ENCODE results near the gene GALNT1.

Gene GALNT1

DNA sequence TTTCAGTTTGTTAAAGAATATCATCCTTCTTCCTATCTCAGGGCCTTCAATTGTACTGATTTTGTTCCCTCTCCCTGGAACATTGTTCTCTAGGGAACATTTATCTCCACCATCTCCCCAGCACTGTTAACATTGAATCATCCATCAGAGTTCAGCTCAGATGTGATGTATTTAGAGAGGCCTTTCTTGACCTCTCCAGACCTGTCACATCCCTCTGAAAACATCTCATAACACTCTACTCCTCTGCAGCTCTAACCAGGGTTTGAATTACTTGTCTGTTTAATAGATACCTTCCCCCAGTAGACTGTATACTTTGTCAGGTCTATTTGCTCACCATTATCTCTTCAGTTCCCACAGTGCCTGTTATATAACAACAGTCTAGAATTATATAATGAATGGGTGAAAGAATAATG is 98.6 kb downstream of the GALNT1 start:
- no peak for DNase-seq (ENCODE audit: low spot score)

DNA sequence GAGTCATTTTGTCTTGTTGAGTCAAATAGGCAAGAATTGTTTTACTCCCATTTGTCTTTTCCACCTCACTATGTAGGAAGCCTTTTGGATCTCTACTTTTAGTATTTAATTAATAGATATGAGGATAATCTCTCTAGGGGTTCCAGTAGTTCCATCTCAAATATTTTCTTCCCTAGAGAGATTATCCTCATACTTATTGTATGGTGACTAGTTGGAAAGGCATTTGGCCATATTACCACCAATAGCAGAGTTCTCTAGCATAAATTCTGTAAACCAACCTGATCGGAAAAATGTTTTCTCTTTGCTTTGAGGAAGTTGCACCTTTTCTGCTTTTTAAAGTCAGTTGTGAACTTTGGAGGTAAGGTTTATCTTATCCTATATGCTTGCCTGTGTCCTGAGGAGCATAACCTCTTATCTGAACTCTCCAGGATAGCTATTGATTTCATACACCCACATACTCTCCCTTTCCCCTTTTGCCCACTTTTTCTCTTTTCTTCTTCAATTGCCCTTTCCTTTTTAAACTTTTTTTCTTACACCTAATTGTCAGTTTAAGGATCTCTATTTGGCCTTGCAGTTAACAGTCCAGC is 100.8 kb downstream of the GALNT1 start:
- DNase-seq (ENCODE audit: low spot score) = no peak

GRCh38 chr18:35683021-35683420 is 101.5 kb downstream of the GALNT1 start:
- no peak for DNase-seq (ENCODE audit: low spot score)

DNA sequence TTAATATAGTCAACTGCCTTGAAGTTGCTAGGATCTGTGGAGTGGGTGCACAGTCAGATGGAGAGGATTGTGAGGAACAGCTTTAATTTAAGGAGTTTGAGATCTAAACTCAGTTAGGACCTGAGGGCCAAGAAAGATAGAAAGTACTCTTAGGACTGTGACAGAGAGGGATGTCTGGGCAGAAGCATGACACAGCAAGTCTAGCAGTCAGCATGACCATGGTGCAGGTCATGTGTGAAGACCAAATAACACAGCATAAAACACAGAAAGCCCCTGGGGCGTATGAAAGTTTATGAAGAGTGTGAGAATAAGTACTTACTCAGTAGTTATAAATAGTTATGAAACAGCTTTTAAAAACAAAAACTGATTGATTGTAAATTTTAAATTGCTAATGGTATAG is 107.2 kb downstream of the GALNT1 start:
- no peak for DNase-seq (ENCODE audit: low spot score)

DNA sequence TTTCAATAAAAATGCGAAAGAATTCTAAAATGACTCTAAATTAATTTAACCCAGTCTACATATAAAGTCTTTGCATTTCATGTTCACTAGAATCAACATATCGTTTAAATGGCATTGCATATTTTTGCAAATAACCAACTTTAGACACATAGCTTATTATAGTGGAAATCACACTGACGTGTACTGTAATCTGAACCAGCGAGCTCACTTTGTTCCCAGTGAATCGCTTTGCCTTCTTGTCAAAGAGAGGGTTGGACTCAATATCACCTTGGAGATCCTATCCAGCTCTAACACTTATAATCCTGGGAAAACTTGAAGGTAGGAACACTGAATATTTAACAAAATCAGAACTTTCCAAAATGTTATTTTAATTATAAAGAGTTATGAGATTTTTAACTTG is 108.2 kb downstream of the GALNT1 start:
- DNase-seq (ENCODE audit: low spot score) = no peak

DNA sequence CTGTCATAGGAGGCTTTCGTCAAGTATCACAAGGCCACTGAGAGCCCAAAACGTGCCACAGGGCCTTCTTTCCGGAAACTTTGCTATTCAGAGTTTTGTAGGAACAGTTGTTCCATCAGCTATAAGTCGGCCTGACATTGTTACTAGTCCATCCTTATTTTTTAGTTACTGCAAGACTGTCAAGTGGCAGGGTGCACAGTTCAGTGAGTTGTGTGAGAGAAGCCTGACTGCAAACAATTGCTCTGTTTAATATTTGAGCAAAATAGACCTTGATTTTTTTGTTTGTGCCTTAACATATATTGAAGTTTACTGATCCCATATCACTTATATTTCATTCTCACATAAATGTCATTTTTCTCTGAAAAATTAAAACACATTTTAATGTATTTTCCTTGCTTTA is 110.1 kb downstream of the GALNT1 start:
- DNase-seq (ENCODE audit: low spot score) = no peak

- DNase-seq (ENCODE audit: low spot score) = no peak
Observed at GRCh38 chr18:35692866-35693265, 111.3 kb downstream of the GALNT1 start.

GRCh38 chr18:35693829-35694228 is 112.3 kb downstream of the GALNT1 start:
- no peak for DNase-seq (ENCODE audit: low spot score)

GRCh38 chr18:35694808-35695207 is 113.3 kb downstream of the GALNT1 start:
- DNase-seq (ENCODE audit: low spot score) = no peak

GRCh38 chr18:35695384-35695783 is 113.8 kb downstream of the GALNT1 start:
- DNase-seq (ENCODE audit: low spot score) = no peak

GRCh38 chr18:35695803-35696202 is 114.3 kb downstream of the GALNT1 start:
- DNase-seq (ENCODE audit: low spot score) = no peak

GRCh38 chr18:35696307-35696706 is 114.8 kb downstream of the GALNT1 start:
- no peak for DNase-seq (ENCODE audit: low spot score)

DNA sequence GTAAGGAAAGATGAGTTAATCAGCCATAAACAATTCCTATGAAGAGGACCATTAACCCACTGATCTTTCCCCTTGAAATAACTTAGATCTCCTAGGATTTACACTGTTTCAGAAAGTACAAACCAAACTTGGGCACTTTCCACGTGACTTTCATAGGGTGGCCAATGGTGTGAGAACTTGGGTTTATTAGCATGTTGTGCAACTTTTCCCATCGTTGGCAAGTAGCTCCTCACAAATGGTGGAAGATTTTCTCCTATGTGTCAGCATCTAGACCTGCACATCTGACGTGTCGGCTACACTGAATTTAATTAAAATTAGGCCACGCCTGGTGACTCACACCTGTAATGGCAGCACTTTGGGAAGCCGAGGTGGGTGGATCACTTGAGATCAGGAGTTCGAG is 116.3 kb downstream of the GALNT1 start:
- no peak for DNase-seq (ENCODE audit: low spot score)

GRCh38 chr18:35703043-35703688 is 121.6 kb downstream of the GALNT1 start:
- DNase-seq (ENCODE audit: low spot score) = no peak

- no peak for DNase-seq (ENCODE audit: low spot score)
Observed at GRCh38 chr18:35705988-35706387, 124.4 kb downstream of the GALNT1 start.

GRCh38 chr18:35707247-35707646 is 125.7 kb downstream of the GALNT1 start:
- no peak for DNase-seq (ENCODE audit: low spot score)

- DNase-seq (ENCODE audit: low spot score) = no peak
Observed at GRCh38 chr18:35707674-35708073, 126.1 kb downstream of the GALNT1 start.

DNA sequence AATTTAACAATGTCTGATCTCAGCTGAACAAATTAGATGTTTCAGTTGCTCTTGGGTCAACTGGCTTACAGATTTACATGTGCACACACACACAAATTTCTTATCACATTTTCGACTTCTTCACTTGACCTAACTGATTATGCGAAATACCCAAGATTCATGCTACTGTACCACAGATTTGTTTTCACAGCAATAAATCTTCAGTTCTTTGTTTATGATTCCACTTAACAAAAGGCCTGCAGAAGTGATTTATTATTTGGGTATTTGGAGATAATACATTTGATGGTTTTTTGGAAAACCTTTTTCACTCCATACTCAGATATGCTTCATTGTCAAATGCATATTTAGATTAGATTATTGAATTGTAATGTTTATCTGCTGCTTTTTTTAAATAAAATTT is 129.0 kb downstream of the GALNT1 start:
- no peak for DNase-seq (ENCODE audit: low spot score)

- DNase-seq (ENCODE audit: low spot score) = no peak
Observed at GRCh38 chr18:35711227-35711626, 129.7 kb downstream of the GALNT1 start.

DNA sequence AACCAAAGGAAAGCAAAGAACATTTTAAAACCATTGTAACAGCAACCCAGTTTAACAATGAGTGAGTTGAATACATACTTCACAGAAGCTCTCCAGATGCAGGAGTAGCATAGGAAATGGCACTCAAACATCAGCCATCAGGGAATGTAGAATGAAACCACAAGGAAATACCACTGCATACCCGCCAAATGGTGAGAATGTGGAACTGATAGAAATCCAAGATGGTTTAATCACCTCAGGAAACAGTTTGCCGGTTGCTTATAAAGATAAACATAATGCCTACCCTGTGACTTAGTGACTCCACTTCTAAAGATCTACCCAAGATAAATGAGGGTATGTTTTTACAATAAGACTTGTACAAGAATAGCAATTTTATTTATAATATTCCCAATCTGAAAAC is 132.0 kb downstream of the GALNT1 start:
- DNase-seq (ENCODE audit: low spot score) = no peak

- no peak for DNase-seq (ENCODE audit: low spot score)
Observed at GRCh38 chr18:35714539-35714938, 133.0 kb downstream of the GALNT1 start.

DNA sequence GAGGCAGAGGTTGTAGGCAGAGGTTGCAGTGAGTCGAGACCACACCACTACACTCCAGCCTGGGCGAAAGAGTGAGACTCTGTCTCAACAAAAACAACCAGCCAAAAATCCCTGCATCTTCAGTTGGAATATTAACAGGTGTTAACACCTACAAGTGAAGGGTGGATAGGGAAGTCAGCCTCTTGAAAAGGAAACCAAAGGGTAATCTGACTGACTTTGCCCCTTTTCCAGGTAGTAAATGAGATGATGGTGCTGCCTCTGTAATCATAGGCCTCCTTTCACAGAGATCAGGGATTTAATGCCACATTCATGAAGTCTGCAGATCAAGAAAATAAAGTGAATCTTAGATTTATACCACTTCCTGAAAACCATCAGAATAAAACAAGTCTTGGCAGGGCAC is 133.6 kb downstream of the GALNT1 start:
- no peak for DNase-seq (ENCODE audit: low spot score)

DNA sequence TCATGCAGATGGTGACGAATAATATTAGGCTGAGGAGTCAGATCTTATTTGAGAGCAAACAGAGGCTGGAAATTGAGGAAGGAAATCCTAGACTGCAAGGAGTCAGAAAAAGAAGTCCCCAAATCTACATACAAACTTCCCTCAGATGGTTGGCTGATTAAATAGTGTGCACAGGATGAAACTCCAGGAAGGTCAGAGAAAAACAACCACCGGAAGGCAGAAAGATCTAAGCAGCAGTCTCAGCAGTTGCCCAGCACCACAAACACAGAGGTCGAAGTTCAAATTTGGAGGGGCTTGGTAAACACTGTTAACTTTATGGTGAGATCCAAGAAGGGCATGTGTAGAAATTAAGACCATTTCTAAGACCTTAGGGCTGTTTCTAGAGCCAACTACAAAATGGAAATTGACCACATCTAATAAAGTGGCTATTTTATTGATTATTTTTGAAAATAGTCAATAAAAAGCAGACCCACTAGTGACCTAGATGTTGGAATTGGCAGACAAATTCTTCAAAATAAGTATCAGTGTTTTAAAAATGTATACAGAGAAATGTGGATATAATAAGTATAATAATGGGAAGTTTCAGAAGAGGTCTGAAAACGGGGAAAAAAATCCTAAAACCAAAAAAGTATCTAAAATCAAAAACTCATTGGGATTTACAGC is 134.8 kb downstream of the GALNT1 start:
- DNase-seq (ENCODE audit: low spot score) = no peak

GRCh38 chr18:35717182-35717581 is 135.6 kb downstream of the GALNT1 start:
- no peak for DNase-seq (ENCODE audit: low spot score)

Measured in LoVo (cell line).